Mesenchymal stem cell (in vitro differentiated cells and primary cell): ENCODE data around the gene GRK2.
A peak's percentile ranks its signal among the peaks of the same experiment; 100 is the strongest.

Experiments used
- DNase-seq: peaks from one replicate; pipeline ENCODE4 v3.0.0-alpha.2; 2013
- H2AFZ ChIP-seq: one replicate; pipeline ENCODE4 v1.6.1; 2013; ENCODE audit warnings: low read depth, mild to moderate bottlenecking, control low read depth, inconsistent platforms, low read length, moderate library complexity
- H2AK5ac ChIP-seq: 2 replicates; pipeline ENCODE4 v1.6.1; 2013; ENCODE audit warnings: low read length, moderate library complexity, mild to moderate bottlenecking, inconsistent platforms; ENCODE audit not compliant: severe bottlenecking
- H2BK120ac ChIP-seq: one replicate; pipeline ENCODE4 v1.6.1; 2013; ENCODE audit warnings: low read depth, mild to moderate bottlenecking, inconsistent platforms, low read length, moderate library complexity
- H2BK12ac ChIP-seq, 2 experiments: one replicate each; pipeline ENCODE4 v1.6.1; 2013; ENCODE audit warnings: inconsistent platforms in 2 of 2, low read length in 2 of 2, mild to moderate bottlenecking in 2 of 2, moderate library complexity in 2 of 2, control low read depth in 1 of 2
- H2BK15ac ChIP-seq: one replicate; pipeline ENCODE4 v1.6.1; 2013; ENCODE audit warnings: mild to moderate bottlenecking, low read depth, inconsistent platforms; ENCODE audit not compliant: poor library complexity, severe bottlenecking
- H2BK5ac ChIP-seq: 2 replicates; pipeline ENCODE4 v1.6.1; 2013; ENCODE audit warnings: low read depth, mild to moderate bottlenecking, low read length, control low read depth, inconsistent platforms; ENCODE audit not compliant: poor library complexity, severe bottlenecking
- H3K14ac ChIP-seq, 2 experiments: one replicate each; pipeline ENCODE4 v1.6.1; 2013; ENCODE audit warnings: inconsistent platforms in 2 of 2, low read length in 2 of 2, control low read depth in 1 of 2, mild to moderate bottlenecking in 1 of 2, moderate library complexity in 1 of 2
- H3K18ac ChIP-seq, 2 experiments: one replicate each; pipeline ENCODE4 v1.6.1; 2013; ENCODE audit warnings: inconsistent platforms in 2 of 2, low read length in 2 of 2, control low read depth in 1 of 2, low read depth in 1 of 2, mild to moderate bottlenecking in 1 of 2
- H3K23ac ChIP-seq, 2 experiments: one replicate each; pipeline ENCODE4 v1.6.1; 2013; ENCODE audit warnings: inconsistent platforms in 2 of 2, low read length in 2 of 2, mild to moderate bottlenecking in 2 of 2, moderate library complexity in 2 of 2, control low read depth in 1 of 2
- H3K27ac ChIP-seq: 2 replicates; pipeline ENCODE4 v1.5.1; 2013; ENCODE audit warnings: mild to moderate bottlenecking, moderate library complexity, low read length, control low read depth, inconsistent platforms; ENCODE audit not compliant: poor library complexity, severe bottlenecking
- H3K27me3 ChIP-seq, 2 experiments: 2 replicates each; pipeline versions ENCODE4 v1.6.1 to v1.7.0; 2013; ENCODE audit warnings: low read length in 2 of 2, mild to moderate bottlenecking in 2 of 2, moderate library complexity in 2 of 2, control low read depth in 1 of 2, inconsistent platforms in 1 of 2; ENCODE audit not compliant: control insufficient read depth in 1 of 2, insufficient read depth in 1 of 2
- H3K36me3 ChIP-seq, 2 experiments: 2 replicates each; pipeline versions ENCODE4 v1.6.1 to v1.7.0; 2013; ENCODE audit warnings: low read length in 2 of 2, control low read depth in 1 of 2, inconsistent platforms in 1 of 2, low read depth in 1 of 2, mild to moderate bottlenecking in 1 of 2; ENCODE audit not compliant: insufficient read depth in 2 of 2, control insufficient read depth in 1 of 2
- H3K4ac ChIP-seq, 2 experiments: one replicate each; pipeline ENCODE4 v1.6.1; 2013; ENCODE audit warnings: inconsistent platforms in 2 of 2, low read length in 2 of 2, mild to moderate bottlenecking in 2 of 2, moderate library complexity in 2 of 2, control low read depth in 1 of 2, low read depth in 1 of 2
- H3K4me1 ChIP-seq: 2 replicates; pipeline ENCODE4 v1.6.1; 2013; ENCODE audit warnings: low read depth, low read length, control low read depth; ENCODE audit not compliant: control insufficient read depth, insufficient read depth
- H3K4me2 ChIP-seq: 2 replicates; pipeline ENCODE4 v1.6.1; 2013; ENCODE audit warnings: low read length, mild to moderate bottlenecking, inconsistent platforms; ENCODE audit not compliant: poor library complexity, severe bottlenecking
- H3K4me3 ChIP-seq, 2 experiments: 2 replicates each; pipeline versions ENCODE4 v1.5.1 to v1.7.0; 2013; ENCODE audit warnings: low read length in 2 of 2, mild to moderate bottlenecking in 2 of 2, control low read depth in 1 of 2, low read depth in 1 of 2; ENCODE audit not compliant: insufficient read depth in 1 of 2
- H3K79me1 ChIP-seq: replicated peaks from 2 replicates; pipeline ENCODE4 v1.6.1; 2013; ENCODE audit warnings: mild to moderate bottlenecking, control low read depth, low read length, inconsistent platforms; ENCODE audit not compliant: poor library complexity, severe bottlenecking
- H3K9ac ChIP-seq: 2 replicates; pipeline ENCODE4 v1.7.0; 2013; ENCODE audit warnings: mild to moderate bottlenecking, low read length, moderate library complexity
- H3K9me3 ChIP-seq: 2 replicates; pipeline ENCODE4 v1.7.0; 2013; ENCODE audit warnings: mild to moderate bottlenecking, low read length; ENCODE audit not compliant: control insufficient read depth
- H4K8ac ChIP-seq: one replicate; pipeline ENCODE4 v1.6.1; 2013; ENCODE audit warnings: inconsistent platforms, mild to moderate bottlenecking, low read length, moderate library complexity
- H4K91ac ChIP-seq: one replicate; pipeline ENCODE4 v1.6.1; 2013; ENCODE audit warnings: mild to moderate bottlenecking, low read length, inconsistent platforms
- WGBS: methylation state at CpG from one replicate; pipeline ENCODE4 v1.1.7; 2013; ENCODE audit warnings: mixed read lengths; 5-methylcytosine and 5-hydroxymethylcytosine counted together

GRK2 gene

DNA sequence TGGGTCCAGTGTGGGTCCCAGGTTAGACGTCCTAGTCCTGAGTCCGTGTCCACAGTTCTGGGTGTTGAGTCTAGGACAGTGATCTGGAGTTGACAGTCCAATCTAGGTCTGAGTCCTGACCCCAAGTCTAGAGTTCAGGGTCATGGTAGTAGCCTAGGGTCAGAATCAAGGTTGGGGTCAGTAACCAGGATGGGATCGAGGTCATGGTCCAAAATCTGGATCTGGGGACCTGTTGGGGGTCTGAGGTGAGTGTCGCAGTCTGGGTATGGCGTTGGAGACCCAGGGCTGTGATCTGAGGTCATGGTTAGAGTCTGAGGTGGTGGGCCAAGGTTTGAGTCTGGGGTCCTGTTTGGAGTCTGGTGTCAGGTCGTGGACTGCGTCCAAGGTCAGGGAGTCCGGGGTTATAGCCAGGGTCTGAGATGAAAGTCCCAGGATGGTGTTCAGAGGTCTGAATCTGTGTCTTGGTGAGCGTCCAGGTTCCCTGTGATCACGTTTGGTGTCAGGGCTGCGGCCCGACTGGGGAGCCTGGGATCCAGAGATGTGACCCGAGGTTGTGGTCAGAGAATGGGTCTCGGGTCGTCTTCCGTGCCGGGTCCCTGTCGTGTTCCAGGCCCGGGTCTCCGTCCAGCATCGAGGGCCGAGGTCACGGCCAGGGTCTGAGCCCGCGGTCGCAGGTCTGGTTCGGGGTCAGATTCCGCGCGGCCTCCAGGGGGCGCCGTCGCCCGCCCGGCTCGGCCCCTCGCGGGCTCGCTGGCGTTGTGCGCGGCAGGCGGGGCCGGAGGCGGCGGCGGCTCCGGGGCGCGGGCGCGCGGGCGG is 432 bp upstream of the GRK2 start:
- Histone ChIP-seq H4K91ac (peak overlapping the region; percentile 7), H2AFZ (no peak overlapping the region), H3K27ac (no peak overlapping the region), H3K14ac (no peak overlapping the region), H4K8ac (no peak overlapping the region), H3K18ac (no peak overlapping the region), H3K4me1 (peaks cover 49% of the 10 kb centered on the region), H3K4ac (no peak overlapping the region), H2AK5ac (peak overlapping the region; percentile 23), H2BK15ac (peak overlapping the region; percentile 62), H3K36me3 (peaks cover 9 to 21% of the 10 kb centered on the region in 2 experiments), H3K23ac (no peak overlapping the region), H3K4me2 (peak overlapping the region; percentile 37), H3K79me1 (no peaks in the 10 kb centered on the region), H3K9ac (peak overlapping the region; percentile 78), H3K27me3 (no peaks in the 10 kb centered on the region), H2BK12ac (peak overlapping the region in 1 of 2 experiments; percentile 38), H3K4me3 (peak overlapping the region; percentile 52 to 74), H2BK120ac (no peak overlapping the region), H3K9me3 (no peaks in the 10 kb centered on the region), H2BK5ac (no peak overlapping the region)
- peak; percentile 55 for DNase-seq
- 21% methylated on average over 42 of the region's 54 CpGs for WGBS

DNA sequence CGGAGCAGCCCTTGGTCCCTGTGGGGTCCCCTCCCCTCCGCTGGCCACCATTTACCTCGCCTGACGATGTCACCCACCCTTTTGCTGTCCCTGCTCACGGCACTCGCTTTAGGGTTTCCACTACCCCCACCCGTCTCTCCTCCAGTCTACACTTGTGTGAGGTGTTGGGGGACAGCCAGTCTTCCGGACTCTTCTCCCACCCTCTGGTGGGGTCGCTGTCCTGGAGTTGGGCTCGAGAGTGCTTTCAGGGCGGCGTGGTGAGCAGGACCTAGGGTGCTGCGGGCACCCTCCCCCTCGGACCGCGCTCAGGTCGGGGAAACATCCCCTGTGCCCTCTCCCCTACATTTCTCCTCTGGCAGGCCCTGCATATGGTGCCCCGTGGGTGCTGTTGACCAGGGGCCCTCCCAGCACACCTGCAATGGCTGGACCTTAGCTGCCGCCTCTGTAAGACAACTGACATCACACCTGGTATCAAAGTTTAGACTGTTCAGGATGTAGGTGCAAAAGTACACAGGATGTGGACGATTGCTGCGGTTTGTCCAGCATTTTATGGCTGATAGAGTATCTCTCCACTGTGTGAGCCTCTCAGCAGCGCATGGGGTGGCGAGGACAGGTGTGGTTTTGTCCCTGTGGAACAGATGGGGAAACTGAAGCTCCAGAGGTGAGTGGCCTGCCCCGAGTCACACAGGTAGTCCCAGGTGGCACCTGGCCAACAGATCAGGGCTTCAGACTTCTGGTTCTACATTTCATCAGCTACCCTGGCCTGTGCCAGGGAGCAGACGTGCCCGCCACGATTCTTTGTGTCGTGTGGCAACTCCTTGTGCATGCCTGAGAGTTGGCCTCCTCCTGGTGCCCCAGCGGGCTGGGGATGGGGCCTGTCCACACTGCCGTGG is 1.2 kb downstream of the GRK2 start:
- Histone ChIP-seq H2BK15ac (no peak overlapping the region), H3K4me1 (peaks cover 60% of the 10 kb centered on the region), H4K8ac (no peak overlapping the region), H4K91ac (peak overlapping the region; percentile 58), H3K27me3 (no peaks in the 10 kb centered on the region), H3K79me1 (peaks cover 2% of the 10 kb centered on the region), H2BK5ac (no peak overlapping the region), H3K4me2 (peak overlapping the region; percentile 92), H3K4ac (peak overlapping the region; percentile 83 to 86), H2BK12ac (peak overlapping the region in 1 of 2 experiments; percentile 66), H3K9me3 (no peaks in the 10 kb centered on the region), H3K36me3 (peaks cover 9 to 29% of the 10 kb centered on the region in 2 experiments), H2BK120ac (peak overlapping the region; percentile 87), H3K18ac (peak overlapping the region; percentile 68 to 85), H3K4me3 (peak overlapping the region; percentile 74 to 97), H2AFZ (no peak overlapping the region), H3K9ac (peak overlapping the region; percentile 86), H3K27ac (no peak overlapping the region), H3K14ac (peak overlapping the region in 1 of 2 experiments; percentile 93), H2AK5ac (no peak overlapping the region), H3K23ac (peak overlapping the region; percentile 54 to 57)
- DNase-seq: no peak
- WGBS: 47% methylated on average over 24 of the region's 30 CpGs

DNA sequence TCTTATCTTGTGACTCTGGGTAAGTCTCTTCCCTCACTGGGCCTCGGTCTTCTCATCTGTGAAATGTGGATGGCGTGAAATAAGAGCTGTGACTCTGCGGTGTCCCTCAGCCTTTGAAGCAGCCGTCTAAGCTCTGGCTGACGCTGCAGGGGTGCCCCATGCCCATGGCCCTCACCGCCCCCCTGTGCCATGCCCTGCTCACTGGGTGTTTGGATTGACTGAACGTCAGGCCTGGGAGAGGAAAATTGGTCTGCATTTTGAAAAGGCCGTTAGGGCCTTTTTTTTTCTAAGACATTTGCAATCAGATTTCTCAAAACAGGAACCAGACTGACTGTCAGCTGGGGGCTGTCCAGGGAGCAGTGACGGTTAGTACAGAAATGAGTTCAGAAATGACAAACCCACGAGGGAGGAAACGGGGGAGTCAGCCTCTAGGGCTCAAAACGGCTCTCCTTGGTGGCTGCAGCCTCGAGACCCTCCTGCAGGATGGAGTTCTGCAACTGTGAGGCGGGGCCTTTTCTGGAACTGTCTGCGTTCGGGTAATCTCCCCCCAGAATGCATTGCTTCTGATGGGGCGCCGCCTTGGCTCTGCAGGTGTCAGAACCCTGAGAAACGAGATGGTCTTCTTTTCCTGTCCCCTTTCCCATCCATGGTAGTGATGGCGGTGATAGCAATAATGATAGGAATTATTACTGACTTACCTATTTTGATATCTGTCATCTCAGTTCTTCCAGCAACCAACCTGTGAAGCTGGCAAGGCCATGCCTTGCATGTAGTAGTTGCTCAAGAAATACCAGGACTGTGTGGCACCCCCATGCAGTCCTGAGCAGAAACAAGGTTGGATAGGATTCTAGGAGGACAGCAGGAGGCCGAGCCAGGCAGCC is 2.0 kb downstream of the GRK2 start:
- peaks cover 3% of the 10 kb centered on the region for H3K79me1 ChIP-seq
- peaks cover 58% of the 10 kb centered on the region for H3K4me1 ChIP-seq
- WGBS: 84% methylated on average over 19 of the region's 21 CpGs
- H3K36me3 ChIP-seq: peaks cover 9 to 37% of the 10 kb centered on the region in 2 experiments
- no peaks in the 10 kb centered on the region for H3K27me3 ChIP-seq
- no peak overlapping the region for H3K18ac ChIP-seq
- no peak overlapping the region for H2BK12ac ChIP-seq
- peak overlapping the region; percentile 39 to 97 for H3K4me3 ChIP-seq
- DNase-seq: no peak
- H2BK5ac ChIP-seq: no peak overlapping the region
- H2BK120ac ChIP-seq: no peak overlapping the region
- H2AFZ ChIP-seq: no peak overlapping the region
- peak overlapping the region in 1 of 2 experiments; percentile 57 for H3K23ac ChIP-seq
- peak overlapping the region in 1 of 2 experiments; percentile 30 for H3K14ac ChIP-seq
- H4K8ac ChIP-seq: no peak overlapping the region
- peak overlapping the region in 1 of 2 experiments; percentile 25 for H3K4ac ChIP-seq
- no peak overlapping the region for H2AK5ac ChIP-seq
- H2BK15ac ChIP-seq: no peak overlapping the region
- no peak overlapping the region for H3K4me2 ChIP-seq
- no peak overlapping the region for H3K27ac ChIP-seq
- H3K9ac ChIP-seq: peak overlapping the region; percentile 86
- peak overlapping the region; percentile 9 for H4K91ac ChIP-seq
- no peaks in the 10 kb centered on the region for H3K9me3 ChIP-seq
